Peyer's patch (tissue), 4 donors: ENCODE data around the gene MEIOB.
"Not testable (repeated sequence)": the region's sequence is repeated elsewhere in the genome, so short reads cannot be mapped to it uniquely, and the experiment has no call there.

ENCODE experiments used
- POLR2A ChIP-seq, 2 donors: fragments of 450-650 bp; IDR thresholded peaks; one replicate each; pipeline ENCODE4 v1.5.1; 2017; ENCODE audit warnings: antibody characterized with exemption in 2 of 2, mild to moderate bottlenecking in 2 of 2, moderate library complexity in 2 of 2
- TF ChIP-seq, protein P1 (sequence below), 6 experiments: fragments of 450-650 bp in 4 of 6; fragments of 200-600 bp in 2 of 6; sonication (generic) in 1 of 6; IDR thresholded peaks; one replicate each; pipeline ENCODE4 v1.5.1; 2017 to 2019; ENCODE audit warnings: antibody characterized with exemption in 6 of 6, mild to moderate bottlenecking in 3 of 6, moderate library complexity in 1 of 6

DNA sequence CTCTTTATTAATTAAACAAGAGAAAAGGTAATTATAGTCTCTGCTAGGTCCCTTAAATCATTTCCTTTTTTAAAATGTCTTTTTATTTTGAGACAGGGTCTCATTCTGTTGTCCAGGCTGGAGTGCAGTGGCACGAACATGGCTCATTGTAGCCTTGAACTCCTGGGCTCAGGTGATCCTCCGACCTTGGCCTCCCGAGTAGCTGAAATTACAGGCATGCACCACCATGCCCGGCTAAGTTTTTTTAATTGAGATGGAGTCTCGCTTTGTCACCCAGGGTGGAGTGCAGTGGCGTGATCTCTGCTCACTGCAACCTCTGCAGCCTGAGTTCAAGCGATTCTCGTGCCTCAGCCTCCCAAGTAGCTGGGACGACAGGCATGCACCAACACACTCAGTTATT is 9.2 kb upstream of the MEIOB start:
- TF ChIP-seq, protein P1, sequence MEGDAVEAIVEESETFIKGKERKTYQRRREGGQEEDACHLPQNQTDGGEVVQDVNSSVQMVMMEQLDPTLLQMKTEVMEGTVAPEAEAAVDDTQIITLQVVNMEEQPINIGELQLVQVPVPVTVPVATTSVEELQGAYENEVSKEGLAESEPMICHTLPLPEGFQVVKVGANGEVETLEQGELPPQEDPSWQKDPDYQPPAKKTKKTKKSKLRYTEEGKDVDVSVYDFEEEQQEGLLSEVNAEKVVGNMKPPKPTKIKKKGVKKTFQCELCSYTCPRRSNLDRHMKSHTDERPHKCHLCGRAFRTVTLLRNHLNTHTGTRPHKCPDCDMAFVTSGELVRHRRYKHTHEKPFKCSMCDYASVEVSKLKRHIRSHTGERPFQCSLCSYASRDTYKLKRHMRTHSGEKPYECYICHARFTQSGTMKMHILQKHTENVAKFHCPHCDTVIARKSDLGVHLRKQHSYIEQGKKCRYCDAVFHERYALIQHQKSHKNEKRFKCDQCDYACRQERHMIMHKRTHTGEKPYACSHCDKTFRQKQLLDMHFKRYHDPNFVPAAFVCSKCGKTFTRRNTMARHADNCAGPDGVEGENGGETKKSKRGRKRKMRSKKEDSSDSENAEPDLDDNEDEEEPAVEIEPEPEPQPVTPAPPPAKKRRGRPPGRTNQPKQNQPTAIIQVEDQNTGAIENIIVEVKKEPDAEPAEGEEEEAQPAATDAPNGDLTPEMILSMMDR (IDR thresholded peaks at IDR 0.05), result not testable (repeated sequence)
- not testable (repeated sequence) for TF ChIP-seq POLR2A (IDR thresholded peaks at IDR 0.05)
